HG02759 (cell line): ENCODE measurements around the gene SNX15.

ENCODE experiments used
- ATAC-seq: cut with Tn5 transposase; IDR thresholded peaks from one replicate; pipeline ENCODE4 v1.9.1; 2021; ENCODE audit warnings: mild to moderate bottlenecking, moderate library complexity; ENCODE audit not compliant: unreplicated experiment

SNX15 gene

DNA sequence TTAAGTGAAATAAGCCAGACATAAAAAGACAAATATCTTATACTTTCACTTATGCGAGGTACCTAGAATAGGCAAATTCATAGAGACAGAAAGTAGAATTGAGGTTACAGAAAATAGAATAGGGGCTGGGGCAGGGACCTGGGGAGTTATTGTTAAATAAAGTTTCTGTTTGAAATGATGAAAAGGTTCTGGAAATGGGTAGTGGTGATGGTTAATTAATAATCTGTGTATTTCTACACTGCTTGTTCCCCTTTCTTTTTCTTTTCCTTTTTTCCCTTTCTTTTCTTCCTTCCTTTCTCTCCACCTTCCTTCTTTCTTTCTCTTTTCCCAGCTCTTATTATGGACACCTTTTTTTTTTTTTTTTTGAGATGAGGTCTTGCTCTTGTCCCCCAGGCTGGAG is 28.3 kb downstream of the SNX15 start:
- ATAC-seq, result no peak

DNA sequence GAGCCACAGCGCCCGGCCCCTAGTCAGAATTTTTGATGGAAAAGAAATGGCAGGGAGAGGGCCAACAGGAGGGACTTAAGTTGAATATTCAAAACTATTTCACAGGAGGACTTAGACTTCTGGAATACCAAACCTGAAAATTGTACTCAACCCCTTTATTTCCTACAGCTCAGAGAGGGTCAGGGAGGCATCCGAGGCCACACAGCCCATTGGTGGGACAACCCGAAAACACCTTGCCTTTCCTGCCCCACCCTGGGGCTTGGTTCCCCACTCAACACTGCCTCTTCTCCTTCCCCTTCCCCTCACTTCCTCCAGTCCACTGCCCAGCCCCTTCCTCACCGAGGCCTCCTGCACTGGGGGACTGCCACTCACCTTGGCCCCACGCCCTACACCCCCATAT is 29.8 kb downstream of the SNX15 start:
- ATAC-seq, result no peak

DNA sequence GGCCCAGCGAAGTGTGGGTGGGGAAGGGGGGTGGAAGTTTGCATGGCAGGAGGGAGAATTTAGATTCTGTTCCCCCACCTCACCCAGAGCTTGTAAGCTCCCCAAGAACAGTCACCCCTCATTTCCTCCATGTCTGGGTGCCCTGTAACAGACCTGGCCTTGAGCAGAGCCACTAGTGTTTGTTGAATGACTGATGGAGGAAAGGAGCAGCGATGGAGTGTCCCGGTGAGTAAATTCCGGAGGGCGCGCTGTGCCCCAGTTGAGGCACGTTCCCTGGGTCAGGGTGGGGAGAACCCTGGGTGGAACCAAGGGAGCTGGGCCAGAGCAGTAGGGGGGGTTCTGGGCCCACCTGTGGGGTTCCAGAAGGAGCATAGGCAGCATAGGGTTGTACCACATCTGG is 30.3 kb downstream of the SNX15 start:
- no peak for ATAC-seq

DNA sequence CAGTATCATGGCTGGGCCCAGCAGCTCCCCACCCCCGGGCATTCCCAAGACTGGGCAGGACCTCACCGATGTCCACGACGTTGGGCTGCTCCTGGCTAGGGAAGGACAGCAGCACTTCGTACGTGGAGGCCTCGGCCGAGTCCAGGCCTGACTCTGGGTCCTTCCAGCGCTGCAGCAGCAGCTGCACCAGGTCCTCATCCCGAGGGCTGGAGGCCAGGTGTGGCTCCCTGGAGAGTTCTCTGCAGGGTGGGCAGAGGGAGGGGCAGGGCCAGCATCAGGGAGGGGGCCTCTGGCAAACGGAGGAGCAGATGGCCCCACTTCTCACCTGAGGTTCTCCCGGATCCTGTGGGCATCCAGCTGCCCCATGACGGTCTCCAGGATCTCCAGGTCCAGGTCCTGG is 30.8 kb downstream of the SNX15 start:
- ATAC-seq, result no peak

DNA sequence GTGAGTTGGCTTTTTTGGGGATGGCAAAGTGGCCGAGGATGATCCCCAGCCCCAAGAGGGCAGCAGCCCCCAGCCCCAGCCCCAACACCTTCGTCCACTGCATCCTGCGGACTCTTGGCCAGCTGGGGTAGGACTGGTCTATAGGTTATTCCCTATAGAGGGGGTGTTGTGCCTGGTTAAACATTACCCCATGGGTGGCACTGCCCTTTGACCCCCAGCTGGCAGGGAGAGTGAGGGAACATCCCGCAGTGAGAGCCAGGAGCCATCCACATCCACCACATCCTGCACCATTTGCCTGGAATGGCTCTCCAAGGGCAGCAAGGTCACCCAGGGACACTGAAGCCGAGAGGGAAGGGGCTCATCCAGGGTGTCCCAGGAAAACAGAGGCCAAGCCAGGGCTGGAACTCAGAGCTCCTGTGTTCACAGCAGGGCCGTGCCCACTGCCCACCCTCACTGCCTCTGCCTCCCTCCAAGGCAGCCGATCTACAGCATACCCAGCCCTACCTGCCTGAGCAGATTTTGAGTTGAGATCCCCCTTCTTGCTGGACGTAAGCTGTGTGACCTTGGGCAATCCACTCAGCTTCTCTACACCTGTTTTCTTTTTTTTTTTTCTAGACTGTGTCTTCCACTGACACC is 31.3 kb downstream of the SNX15 start, which contains the start of gene NAALADL1:
Gene NAALADL1 (minus strand): TSS at position 135 of the 636 bp plus-strand sequence. CDS start 32 bp downstream, at position 103.
- ATAC-seq, result no peak

DNA sequence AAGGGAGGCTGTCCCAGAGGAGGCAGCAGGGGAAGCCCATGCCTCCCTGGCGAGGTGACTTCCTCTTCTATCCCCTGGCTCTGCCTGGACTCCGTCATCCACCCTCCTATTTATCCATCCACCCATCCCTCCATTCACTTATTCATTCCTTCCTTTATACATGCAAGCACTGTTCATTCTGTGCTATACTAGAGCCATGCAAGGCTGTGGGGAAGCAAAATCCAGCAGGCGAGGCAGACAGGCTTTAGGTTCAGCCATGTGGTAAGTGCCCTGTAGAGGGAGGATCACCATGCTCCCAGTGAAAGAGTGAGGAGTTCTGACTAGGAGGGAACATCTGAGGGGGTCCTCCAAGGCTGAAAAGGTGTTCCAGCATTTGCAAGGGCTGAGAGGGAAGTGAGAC is 32.3 kb downstream of the SNX15 start:
- no peak for ATAC-seq

DNA sequence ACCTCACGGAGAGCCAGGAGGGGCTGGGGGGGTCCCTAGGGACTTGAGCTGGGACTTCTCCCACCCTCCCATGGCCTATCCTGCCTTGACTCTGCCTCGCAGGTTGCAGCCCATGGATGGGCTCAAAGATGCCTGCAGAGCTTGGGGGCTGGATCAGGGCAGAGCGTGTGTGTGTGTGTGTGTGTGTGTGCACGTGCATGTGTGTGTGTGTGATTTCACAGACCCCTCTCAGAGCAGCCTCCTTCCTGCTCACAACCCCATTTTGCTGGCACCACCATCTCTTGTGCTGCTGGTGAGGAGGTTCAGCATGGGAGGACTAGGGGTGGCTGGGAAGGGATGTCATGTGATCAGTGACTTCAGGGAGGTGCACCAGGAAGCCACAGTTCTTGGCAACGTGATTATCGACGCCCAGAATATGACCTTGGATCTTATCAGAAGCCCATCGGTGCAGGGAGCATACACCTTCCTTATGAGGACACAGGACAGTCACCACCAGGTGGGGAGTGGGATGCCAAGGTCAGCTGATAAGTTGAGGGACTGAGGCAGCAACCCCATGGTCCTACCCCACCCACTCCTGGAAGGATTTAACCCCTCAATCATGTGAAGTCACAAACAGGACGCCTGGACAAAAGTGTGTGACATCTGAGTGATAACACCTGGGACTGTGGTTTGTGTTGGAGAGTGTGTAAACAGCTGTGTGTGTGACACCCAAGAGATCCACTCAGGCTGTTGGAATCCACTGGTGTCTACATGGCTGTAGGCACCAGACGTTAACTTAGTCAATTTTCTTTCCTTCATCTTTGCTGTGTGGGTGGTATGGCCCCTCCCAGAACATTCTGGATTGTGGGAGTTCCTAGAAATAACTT is 33.0 kb downstream of the SNX15 start:
- no peak for ATAC-seq

DNA sequence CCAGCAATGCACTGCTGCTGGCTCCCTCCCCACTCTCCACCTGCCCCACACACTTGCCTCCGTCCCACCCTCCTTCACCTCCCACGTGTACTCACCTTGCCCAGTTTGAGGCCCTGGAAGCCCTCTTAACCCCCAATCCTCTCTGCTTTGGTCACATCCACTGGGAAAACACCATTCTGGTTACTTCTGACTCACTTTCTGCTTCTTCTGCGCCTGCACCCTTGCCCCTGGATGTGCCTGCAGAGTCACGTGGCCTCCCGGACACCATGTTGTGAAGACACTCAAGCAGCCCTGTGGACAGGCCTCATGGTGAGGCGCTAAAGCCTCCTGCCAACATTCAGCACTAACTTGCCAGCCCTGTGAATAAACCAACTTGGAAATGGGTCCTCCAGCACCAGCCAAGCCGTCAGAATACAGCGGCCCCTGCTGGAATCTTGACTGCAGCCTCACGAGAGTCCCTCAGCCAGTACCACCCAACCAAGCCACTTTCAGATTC is 33.7 kb downstream of the SNX15 start:
- no peak for ATAC-seq

DNA sequence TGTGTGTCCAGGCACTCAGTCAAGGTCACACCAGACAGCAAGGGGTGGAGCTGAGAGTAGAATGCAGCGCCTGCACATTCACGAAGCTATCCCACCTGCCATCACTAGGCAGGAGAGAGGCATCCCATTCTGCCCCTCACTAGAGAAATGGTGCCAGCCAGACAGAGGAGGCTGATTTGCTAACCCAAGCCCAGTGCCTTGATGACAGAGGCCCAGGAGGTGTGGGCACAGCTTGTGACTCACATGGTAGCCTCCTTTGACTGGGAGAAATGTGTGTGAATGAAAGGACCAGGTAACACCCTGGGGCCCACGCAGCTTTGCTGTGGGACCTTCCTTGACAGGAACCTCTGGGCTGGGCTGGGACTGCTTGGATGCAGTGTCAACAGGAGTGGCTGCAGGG is 36.3 kb downstream of the SNX15 start:
- ATAC-seq, result no peak

DNA sequence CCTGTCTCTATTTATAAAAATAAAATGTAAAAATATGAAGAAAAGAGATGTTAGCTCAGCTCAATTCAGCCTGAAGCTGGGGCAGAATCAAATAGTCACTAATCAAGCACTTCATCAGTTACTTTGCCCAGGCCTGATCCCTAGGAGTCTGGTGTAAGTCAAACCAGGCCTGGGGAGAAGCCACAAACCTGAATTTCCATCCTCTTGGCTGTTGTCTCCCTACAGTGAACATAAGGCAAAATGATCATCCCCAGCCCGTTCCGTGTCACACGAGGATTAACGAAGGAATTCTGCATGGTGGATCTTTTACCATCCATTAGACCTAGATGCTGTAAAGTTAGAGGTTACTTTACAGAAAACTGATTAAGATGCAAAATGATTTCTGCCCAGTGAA is 37.6 kb downstream of the SNX15 start:
- ATAC-seq, result no peak

DNA sequence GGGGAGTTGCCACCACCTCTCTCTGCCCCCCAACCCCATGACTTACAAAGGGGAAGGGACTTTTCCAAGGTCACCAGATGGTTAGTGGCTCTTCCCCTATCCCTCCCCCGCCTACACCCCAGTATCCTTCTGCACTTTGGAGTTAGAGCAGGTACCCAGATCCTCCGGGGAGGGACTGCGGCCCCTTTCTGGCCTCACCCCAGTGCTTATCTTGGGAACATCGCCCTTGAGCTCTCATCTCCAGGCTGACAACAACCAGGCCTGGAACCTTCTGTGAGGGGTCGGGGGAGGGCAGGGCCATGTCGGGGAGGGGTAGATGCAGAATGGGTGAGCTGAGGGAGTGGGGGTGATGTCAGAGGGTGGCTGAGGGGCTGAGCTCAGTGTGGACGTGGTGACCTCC is 38.6 kb downstream of the SNX15 start:
- no peak for ATAC-seq

DNA sequence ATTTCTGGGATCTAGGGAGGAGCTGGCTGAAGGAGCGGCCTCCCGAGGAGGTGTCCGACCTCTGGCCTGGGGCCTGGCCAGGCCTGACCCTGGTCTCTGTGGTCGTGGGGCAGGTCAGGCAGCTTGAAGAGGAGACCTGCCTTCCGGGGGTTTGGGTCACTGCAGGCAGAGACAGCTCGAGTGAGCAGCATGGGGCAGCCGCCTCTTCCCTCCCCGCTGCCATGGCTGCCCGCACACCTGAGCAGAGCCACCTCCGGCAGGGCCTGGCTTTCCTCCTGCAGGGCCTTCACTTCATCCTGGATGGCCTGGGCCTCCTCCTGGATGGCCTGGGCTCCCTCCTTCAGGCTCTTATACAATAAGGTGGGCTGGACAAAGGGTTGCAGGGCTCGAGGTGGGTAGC is 39.1 kb downstream of the SNX15 start:
- no peak for ATAC-seq

DNA sequence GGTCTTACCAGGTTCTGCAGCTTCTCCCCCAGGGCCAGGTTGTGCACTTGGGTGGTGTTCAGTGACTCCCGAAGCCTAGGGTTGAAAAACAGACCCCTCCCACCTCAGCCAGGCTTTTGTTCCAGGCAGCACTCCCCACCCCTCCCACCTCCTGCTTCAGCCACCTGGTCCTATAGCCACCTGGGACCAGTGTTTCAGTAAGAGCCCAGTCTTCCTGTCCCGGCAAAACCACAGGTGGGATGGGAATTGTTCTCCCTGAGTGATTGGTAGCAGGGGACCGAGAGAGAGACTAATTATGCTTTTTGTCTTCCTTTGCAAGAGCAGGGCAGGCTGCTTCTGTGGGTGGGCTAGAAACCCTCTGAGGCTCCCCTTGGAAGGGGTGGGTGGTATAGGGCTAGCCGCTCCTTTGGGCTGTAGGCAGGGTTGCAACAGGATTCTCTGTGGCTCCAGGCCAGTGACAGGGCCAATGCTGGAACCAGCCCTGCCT is 39.6 kb downstream of the SNX15 start:
- ATAC-seq, result no peak

DNA sequence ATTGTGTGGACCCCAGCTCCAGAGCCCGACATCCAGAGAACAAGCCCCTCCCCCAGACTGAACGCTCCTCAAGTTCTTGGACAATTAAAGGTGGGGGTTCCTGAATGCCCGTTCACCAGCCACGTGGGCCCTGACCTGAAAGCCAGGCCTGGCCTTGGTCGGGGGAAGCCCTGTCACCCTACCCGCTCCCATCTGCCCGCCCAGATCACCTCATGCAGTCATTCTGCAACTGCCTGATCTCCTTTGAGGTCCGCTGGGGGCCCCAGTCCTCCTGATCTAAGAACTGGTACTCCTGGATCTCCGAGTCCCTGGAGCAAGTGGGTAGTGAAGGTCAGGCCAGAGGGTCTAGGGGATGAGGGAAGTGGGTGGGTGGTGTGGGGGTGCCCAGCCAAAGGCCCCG is 40.2 kb downstream of the SNX15 start:
- ATAC-seq, result no peak

DNA sequence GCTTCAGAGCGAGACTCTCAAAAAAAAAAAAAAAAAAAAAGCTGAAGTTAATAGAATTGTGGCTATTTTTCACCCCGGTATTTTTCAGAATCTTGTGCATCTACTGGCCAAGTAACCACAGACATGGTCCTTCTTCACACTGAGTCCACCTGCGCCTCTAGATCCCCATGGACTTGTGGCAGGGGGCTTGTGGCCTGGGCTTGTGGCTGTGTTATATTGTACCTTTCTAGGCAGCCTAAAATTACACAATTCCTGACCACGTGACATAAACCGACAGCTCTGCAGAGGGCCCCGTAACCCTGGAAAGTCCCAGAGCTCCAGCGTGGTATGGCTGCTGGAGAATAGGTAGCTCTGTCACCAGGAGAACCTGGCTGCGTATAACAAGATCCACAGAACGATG is 42.0 kb downstream of the SNX15 start:
- ATAC-seq, result no peak

DNA sequence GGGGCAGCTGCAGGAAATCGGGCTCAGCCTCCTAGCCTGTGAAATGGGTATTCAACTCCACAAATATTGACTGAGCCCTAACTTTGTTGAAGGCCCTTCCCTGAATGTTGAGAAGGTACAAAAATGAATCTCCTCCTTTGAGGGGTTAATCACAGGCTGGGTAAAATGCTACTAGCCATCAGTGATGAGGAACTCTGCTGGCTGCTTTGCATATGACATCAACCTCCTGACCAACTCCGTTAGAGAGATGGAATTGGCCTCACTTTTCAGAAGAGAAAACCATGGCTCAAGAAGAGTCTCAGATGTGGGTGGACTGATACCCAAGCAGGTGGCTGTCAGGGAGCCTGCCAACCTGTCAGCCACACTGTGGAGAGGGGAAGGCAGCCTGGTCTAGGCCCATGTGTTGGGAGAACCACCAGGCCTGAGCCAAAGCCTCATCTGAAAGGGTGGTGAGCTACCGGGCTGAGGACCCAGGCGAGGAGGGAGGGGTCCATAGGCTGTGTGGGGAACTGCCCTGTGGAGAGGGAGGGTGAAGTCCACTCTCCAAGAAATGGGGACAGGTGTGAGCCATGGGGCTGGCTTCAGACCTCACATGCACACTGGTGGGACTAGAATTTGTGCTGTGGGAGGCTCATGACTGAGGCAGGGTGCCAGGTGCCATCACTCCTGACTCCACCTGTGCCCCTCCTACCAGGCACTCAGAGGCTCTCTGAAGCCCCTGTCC is 44.8 kb downstream of the SNX15 start:
- no peak for ATAC-seq

DNA sequence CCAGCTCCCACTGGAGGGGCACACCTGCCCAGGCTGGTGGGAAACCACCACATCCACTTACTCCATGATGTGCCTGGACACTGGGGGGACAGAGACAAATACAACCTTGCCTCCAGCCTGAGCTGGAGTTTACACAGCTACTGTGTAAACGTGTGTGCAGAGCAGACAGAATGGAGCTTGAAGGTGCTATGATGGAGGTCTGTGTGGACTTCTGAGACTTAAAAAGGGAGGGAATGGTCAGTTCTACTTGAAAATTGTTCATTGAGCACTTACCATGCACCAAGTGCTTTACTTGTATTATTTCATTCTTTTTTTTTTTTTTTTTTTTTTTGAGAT is 45.4 kb downstream of the SNX15 start:
- ATAC-seq, result no peak

DNA sequence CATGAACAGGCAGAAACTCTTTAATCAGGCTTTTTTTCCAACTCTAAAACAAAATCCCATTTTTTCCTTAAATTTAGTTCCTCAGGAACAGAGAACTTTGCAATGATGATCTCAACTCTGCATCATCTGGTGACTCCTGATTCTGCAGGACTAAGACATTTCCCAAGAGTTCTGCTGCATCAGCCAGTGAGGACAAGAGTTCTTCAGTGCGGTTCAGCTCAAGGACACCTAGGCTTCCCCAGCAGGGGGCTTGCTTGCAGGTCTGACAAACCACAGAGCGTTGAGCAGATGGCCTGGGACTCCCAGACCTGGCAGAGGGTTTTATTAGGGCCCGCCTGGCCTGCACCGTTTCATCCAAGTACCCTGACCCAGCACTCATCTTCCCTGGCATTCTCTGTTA is 50.2 kb downstream of the SNX15 start:
- no peak for ATAC-seq

DNA sequence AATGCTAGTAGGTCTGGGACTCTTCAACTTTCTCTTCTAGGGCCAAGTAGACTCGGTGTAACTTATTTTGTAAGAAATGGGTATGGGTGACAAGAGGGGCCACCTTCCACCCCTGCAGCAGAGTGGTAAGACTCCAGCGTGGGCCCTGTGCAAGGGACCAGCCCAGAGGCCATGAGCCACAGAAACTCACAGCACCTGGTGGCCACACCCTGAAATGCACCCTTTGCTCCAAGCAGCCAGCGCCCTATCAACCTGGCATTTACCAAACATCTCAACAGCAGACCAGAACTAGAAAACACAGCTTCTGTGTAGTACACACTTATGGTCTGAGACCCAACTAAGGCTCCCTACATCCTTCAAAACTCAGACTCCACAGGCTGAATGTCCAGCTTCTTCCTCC is 50.9 kb downstream of the SNX15 start:
- no peak for ATAC-seq

DNA sequence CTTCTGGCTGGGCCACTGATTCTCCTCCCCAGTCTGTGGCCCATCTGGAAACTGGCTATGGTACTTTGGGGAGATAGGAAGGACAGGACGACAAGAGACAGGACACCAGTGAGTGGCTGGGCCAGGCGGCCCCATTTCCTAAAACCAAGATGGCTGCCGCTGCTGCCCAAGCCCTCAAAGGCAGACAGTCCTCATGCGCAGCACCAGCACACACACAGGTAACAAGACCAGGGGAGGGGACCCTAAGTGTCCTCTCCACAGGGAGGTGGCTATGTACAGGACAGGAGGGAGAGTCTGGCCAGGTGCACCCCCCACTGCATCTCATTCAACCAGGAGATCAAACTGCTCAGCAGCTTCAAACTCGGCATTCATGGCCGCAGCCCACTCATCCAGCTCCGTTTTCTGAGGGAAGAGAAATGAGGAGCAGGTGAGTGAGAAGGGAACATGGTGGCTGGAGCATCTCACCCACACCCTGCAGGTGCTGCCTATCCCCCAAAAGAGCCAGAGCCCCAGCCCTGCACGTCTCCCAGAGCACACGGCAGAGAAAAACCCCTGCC is 51.6 kb downstream of the SNX15 start:
- ATAC-seq, result no peak

DNA sequence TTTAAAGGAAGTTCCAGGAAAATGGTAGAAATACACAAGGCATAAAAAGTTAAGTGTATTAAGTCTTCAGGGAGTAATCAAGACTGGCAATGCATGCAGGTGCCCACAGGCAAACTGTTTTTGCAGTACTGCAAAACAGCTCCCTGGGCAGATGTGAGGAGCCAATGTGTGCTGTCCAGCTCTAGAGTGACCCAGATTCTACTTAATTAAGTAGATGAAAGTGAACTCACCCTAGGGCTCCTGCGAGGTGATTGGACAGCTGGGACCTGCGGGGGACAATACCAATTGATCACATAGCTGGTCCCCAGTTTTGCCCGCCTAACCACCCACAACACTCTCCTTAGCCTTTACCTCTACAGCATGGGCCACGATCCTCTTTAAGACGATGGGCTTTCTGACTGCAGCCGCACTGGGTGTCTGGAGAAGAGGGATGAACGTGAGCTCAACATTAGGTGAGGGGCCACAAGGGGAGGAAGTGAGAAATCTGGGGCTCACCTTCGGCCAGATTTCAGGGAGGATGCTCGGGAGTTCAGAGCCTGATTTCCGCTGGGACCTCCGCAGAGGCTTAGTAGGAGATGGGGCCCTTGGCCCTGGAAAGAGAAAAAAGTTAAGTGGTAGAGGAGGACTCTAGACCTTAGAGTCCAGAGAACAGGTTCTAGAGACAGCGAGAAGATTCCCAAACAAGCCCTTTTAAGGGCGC is 56.0 kb downstream of the SNX15 start:
- peak; percentile 17 for ATAC-seq
